ENCODE measurements around the gene RARS2. TPM values are rescaled to one million over a fixed set of nuclear protein-coding genes. Genes with fewer than 3 reads are reported as not detected.

The RARS2 gene
- total RNA-seq, 1 experiment from 2014 or later, result 32.0 TPM

GRCh38 chr6:87573307-87574024 is 16.3 kb downstream of the RARS2 start:
- BruUV-seq (replicated peaks), result no TSS peak
- CTCF ChIA-PET, result no interaction called here

GRCh38 chr6:87572883-87573282 is 16.9 kb downstream of the RARS2 start:
- no TSS peak for BruUV-seq (replicated peaks)
- no peak for TF ChIP-seq CTCF (IDR thresholded peaks at IDR 0.05; ENCODE audit: insufficient read depth in 1 of 2, low read depth in 1 of 2, low read length in 1 of 2, severe bottlenecking in 1 of 2, unreplicated experiment in 1 of 2)
- Histone ChIP-seq H3K27me3 (replicated peaks; ENCODE audit: control insufficient read depth, insufficient read depth, low read length) (no peaks in the 10 kb centered on the region), H3K4me3 (ENCODE audit: low read depth, low read length) (no peak overlapping the region), H3K9me3 (no peaks in the 10 kb centered on the region), H3K4me1 (peaks cover 20% of the 10 kb centered on the region), H3K36me3 (ENCODE audit: control insufficient read depth, insufficient read depth, low read length) (no peaks in the 10 kb centered on the region)
- intact Hi-C loops (cut with micrococcal nuclease; ENCODE audit: unreplicated experiment), result no loop called here
- H3K9me3 Mint-ChIP-seq (ENCODE audit: unreplicated experiment), result no peaks in the 10 kb centered on the region
- peak overlapping the region; percentile 43 for H3K27ac Mint-ChIP-seq (ENCODE audit: unreplicated experiment)
- H3K27me3 Mint-ChIP-seq (ENCODE audit: insufficient read depth, unreplicated experiment), result no peaks in the 10 kb centered on the region
- DNase-seq, result no peak
- H3K4me3 Mint-ChIP-seq (ENCODE audit: unreplicated experiment), result no peak overlapping the region
- H3K36me3 Mint-ChIP-seq (ENCODE audit: insufficient read depth, unreplicated experiment), result peaks cover 23% of the 10 kb centered on the region
- ChIA-PET CTCF (no interaction called here), POLR2A (no interaction called here)
- peaks cover 29% of the 10 kb centered on the region for H3K4me1 Mint-ChIP-seq (ENCODE audit: low read depth, unreplicated experiment)

More at GRCh38 chr6:87573307-87574024, 16.3 kb downstream of the RARS2 start:
- no peak overlapping the region for H3K4me3 Mint-ChIP-seq (ENCODE audit: unreplicated experiment)
- H3K27ac Mint-ChIP-seq (ENCODE audit: unreplicated experiment), result peak overlapping the region; percentile 43
- Histone ChIP-seq H3K4me3 (ENCODE audit: low read depth, low read length) (no peak overlapping the region), H3K36me3 (ENCODE audit: control insufficient read depth, insufficient read depth, low read length) (no peaks in the 10 kb centered on the region), H3K9me3 (no peaks in the 10 kb centered on the region), H3K27me3 (replicated peaks; ENCODE audit: control insufficient read depth, insufficient read depth, low read length) (no peaks in the 10 kb centered on the region), H3K4me1 (peaks cover 20% of the 10 kb centered on the region)
- intact Hi-C loops (cut with micrococcal nuclease; ENCODE audit: unreplicated experiment), result loop anchor here (2.0 kb wide), 1 partner anchor 17 kb away; the partner anchor contains the start of gene ORC3
- H3K27me3 Mint-ChIP-seq (ENCODE audit: insufficient read depth, unreplicated experiment), result no peaks in the 10 kb centered on the region
- POLR2A ChIA-PET, result no interaction called here
- H3K36me3 Mint-ChIP-seq (ENCODE audit: insufficient read depth, unreplicated experiment), result peaks cover 23% of the 10 kb centered on the region
- no peaks in the 10 kb centered on the region for H3K9me3 Mint-ChIP-seq (ENCODE audit: unreplicated experiment)
- DNase-seq, result no peak
- peaks cover 29% of the 10 kb centered on the region for H3K4me1 Mint-ChIP-seq (ENCODE audit: low read depth, unreplicated experiment)
- no peak for TF ChIP-seq CTCF (IDR thresholded peaks at IDR 0.05; ENCODE audit: insufficient read depth in 1 of 2, low read depth in 1 of 2, low read length in 1 of 2, severe bottlenecking in 1 of 2, unreplicated experiment in 1 of 2)

- H3K36me3 ChIP-seq (ENCODE audit: control insufficient read depth, insufficient read depth, low read length), result no peaks in the 10 kb centered on the region
- no peaks in the 10 kb centered on the region for H3K27me3 ChIP-seq (replicated peaks; ENCODE audit: control insufficient read depth, insufficient read depth, low read length)
- Mint-ChIP-seq H3K27me3 (ENCODE audit: insufficient read depth, unreplicated experiment) (no peaks in the 10 kb centered on the region), H3K4me1 (ENCODE audit: low read depth, unreplicated experiment) (peaks cover 29% of the 10 kb centered on the region), H3K27ac (ENCODE audit: unreplicated experiment) (no peak overlapping the region), H3K4me3 (ENCODE audit: unreplicated experiment) (no peak overlapping the region), H3K9me3 (ENCODE audit: unreplicated experiment) (no peaks in the 10 kb centered on the region), H3K36me3 (ENCODE audit: insufficient read depth, unreplicated experiment) (peaks cover 17% of the 10 kb centered on the region)
- ChIA-PET POLR2A (interaction anchor here (0.8 kb wide), 1 partner anchor 18 kb away, joined by 3 read pairs; the partner anchor contains the start of genes ORC3 and RARS2), CTCF (no interaction called here)
- H3K9me3 ChIP-seq, result no peaks in the 10 kb centered on the region
- no peak for TF ChIP-seq CTCF (IDR thresholded peaks at IDR 0.05; ENCODE audit: insufficient read depth in 1 of 2, low read depth in 1 of 2, low read length in 1 of 2, severe bottlenecking in 1 of 2, unreplicated experiment in 1 of 2)
- DNase-seq, result no peak
- H3K4me1 ChIP-seq, result peaks cover 20% of the 10 kb centered on the region
- no TSS peak for BruUV-seq (replicated peaks)
- H3K4me3 ChIP-seq (ENCODE audit: low read depth, low read length), result no peak overlapping the region
- intact Hi-C loops (cut with micrococcal nuclease; ENCODE audit: unreplicated experiment), result no loop called here
Observed at GRCh38 chr6:87572021-87572420, 17.8 kb downstream of the RARS2 start.

Data from Caco-2 (cell line).